Right atrium auricular region (tissue), 2 donors: ENCODE measurements around the gene TRAM2. TPM values are rescaled to one million over a fixed set of nuclear protein-coding genes. Genes with fewer than 3 reads are reported as not detected.

ENCODE experiments used
- DNase-seq: peaks from one replicate; pipeline ENCODE4 v3.0.0-alpha.2; 2019; ENCODE audit warnings: low spot score
- H3K27ac ChIP-seq, 2 donors: fragments of 200-600 bp; sonication (generic); 1 replicate in 1 of 2; 2 replicates in 1 of 2; pipeline ENCODE4 v1.5.1; 2016 to 2019
- H3K27me3 ChIP-seq, 2 donors: fragments of 200-600 bp; sonication (generic); one replicate each; pipeline versions ENCODE4 v1.5.1 to v1.6.0; 2017 to 2019
- H3K36me3 ChIP-seq: fragments of 200-600 bp; sonication (generic); one replicate; pipeline ENCODE4 v1.5.1; 2016
- H3K4me1 ChIP-seq, 2 donors: fragments of 200-600 bp; sonication (generic); one replicate each; pipeline versions ENCODE4 v1.5.1 to v1.6.0; 2017 to 2019
- H3K4me3 ChIP-seq, 2 donors: fragments of 200-600 bp; sonication (generic); 1 replicate in 1 of 2; 2 replicates in 1 of 2; pipeline ENCODE4 v1.5.1; 2017 to 2019; ENCODE audit warnings: mild to moderate bottlenecking in 1 of 2, moderate library complexity in 1 of 2
- H3K9me3 ChIP-seq, 2 donors: fragments of 200-600 bp; sonication (generic); one replicate each; pipeline ENCODE4 v1.5.1; 2019
- CTCF ChIP-seq, 2 donors: fragments of 200-600 bp; sonication (generic); IDR thresholded peaks; one replicate each; pipeline ENCODE4 v1.5.1; 2019; ENCODE audit warnings: antibody characterized with exemption in 2 of 2
- total RNA-seq, 2 donors: library from RNA; depleted of rRNA; stranded (reverse); fragments of >200 nt; gene quantifications; one replicate each; pipeline ENCODE4 v1.1.0, GENCODE V29; 2016

Gene TRAM2
- total RNA-seq, 2 donors from 2014 or later = 10.3 to 15.9 TPM

GRCh38 chr6:52566853-52567279 is 10.0 kb downstream of the TRAM2 start:
- Histone ChIP-seq H3K36me3 (no peaks in the 10 kb centered on the region), H3K27me3 (no peaks in the 10 kb centered on the region), H3K9me3 (no peaks in the 10 kb centered on the region), H3K4me3 (no peak overlapping the region), H3K4me1 (peaks cover 0 to 99% of the 10 kb centered on the region in 2 donors), H3K27ac (peak overlapping the region; percentile 50 to 78)
- TF ChIP-seq CTCF (IDR thresholded peaks at IDR 0.05) = no peak
- DNase-seq = peak; percentile 80

GRCh38 chr6:52566201-52566600 is 10.7 kb downstream of the TRAM2 start:
- Histone ChIP-seq H3K4me1 (peaks cover 0 to 92% of the 10 kb centered on the region in 2 donors), H3K36me3 (no peaks in the 10 kb centered on the region), H3K27ac (peak overlapping the region; percentile 50 to 78), H3K9me3 (no peaks in the 10 kb centered on the region), H3K27me3 (no peaks in the 10 kb centered on the region), H3K4me3 (no peak overlapping the region)
- TF ChIP-seq CTCF (IDR thresholded peaks at IDR 0.05) = no peak
- DNase-seq = no peak

- H3K27me3 ChIP-seq = no peaks in the 10 kb centered on the region
- H3K27ac ChIP-seq = no peak overlapping the region
- TF ChIP-seq CTCF (IDR thresholded peaks at IDR 0.05) = no peak
- no peaks in the 10 kb centered on the region for H3K36me3 ChIP-seq
- DNase-seq = no peak
- peaks cover 0 to 91% of the 10 kb centered on the region in 2 donors for H3K4me1 ChIP-seq
- no peaks in the 10 kb centered on the region for H3K9me3 ChIP-seq
- H3K4me3 ChIP-seq = no peak overlapping the region
Observed at GRCh38 chr6:52564856-52565255, 12.0 kb downstream of the TRAM2 start.

- H3K27me3 ChIP-seq = no peaks in the 10 kb centered on the region
- no peak overlapping the region for H3K4me3 ChIP-seq
- no peak overlapping the region for H3K27ac ChIP-seq
- no peak for DNase-seq
- no peak for TF ChIP-seq CTCF (IDR thresholded peaks at IDR 0.05)
- no peaks in the 10 kb centered on the region for H3K9me3 ChIP-seq
- peaks cover 0 to 88% of the 10 kb centered on the region in 2 donors for H3K4me1 ChIP-seq
- no peaks in the 10 kb centered on the region for H3K36me3 ChIP-seq
Observed at GRCh38 chr6:52562911-52563310, 13.9 kb downstream of the TRAM2 start.

- TF ChIP-seq CTCF (IDR thresholded peaks at IDR 0.05) = no peak
- no peaks in the 10 kb centered on the region for H3K9me3 ChIP-seq
- H3K27ac ChIP-seq = peak overlapping the region; percentile 25 to 34
- no peak for DNase-seq
- H3K4me3 ChIP-seq = no peak overlapping the region
- no peaks in the 10 kb centered on the region for H3K36me3 ChIP-seq
- peaks cover 0 to 82% of the 10 kb centered on the region in 2 donors for H3K4me1 ChIP-seq
- no peaks in the 10 kb centered on the region for H3K27me3 ChIP-seq
Observed at GRCh38 chr6:52560462-52560861, 16.4 kb downstream of the TRAM2 start.
